Liver (tissue), 9 donors: ENCODE measurements around the gene RIOK1. TPM values are rescaled to one million over a fixed set of nuclear protein-coding genes. Genes with fewer than 3 reads are reported as not detected.

Source experiments
- DNase-seq: peaks from one replicate; pipeline ENCODE4 v3.0.0-alpha.2; 2017; ENCODE audit warnings: low spot score
- H3K27ac ChIP-seq, 2 donors: one replicate each; pipeline ENCODE4 v1.7.0; 2013; ENCODE audit warnings: inconsistent platforms in 2 of 2, low read length in 2 of 2, control low read depth in 1 of 2, low read depth in 1 of 2, mild to moderate bottlenecking in 1 of 2
- H3K27me3 ChIP-seq, 4 donors: one replicate each; pipeline versions ENCODE4 v1.6.1 to v1.7.0; 2013; ENCODE audit warnings: low read length in 3 of 4, inconsistent platforms in 1 of 4, mild to moderate bottlenecking in 1 of 4, moderate library complexity in 1 of 4; ENCODE audit not compliant: control insufficient read depth in 4 of 4, insufficient read depth in 4 of 4
- H3K36me3 ChIP-seq, 4 donors: one replicate each; pipeline versions ENCODE4 v1.6.1 to v1.7.0; 2013; ENCODE audit warnings: low read length in 3 of 4, mild to moderate bottlenecking in 3 of 4, low read depth in 1 of 4, moderate library complexity in 1 of 4; ENCODE audit not compliant: control insufficient read depth in 4 of 4, insufficient read depth in 3 of 4
- H3K4me1 ChIP-seq, 4 donors: one replicate each; pipeline versions ENCODE4 v1.6.1 to v1.7.0; 2013; ENCODE audit warnings: low read length in 3 of 4, mild to moderate bottlenecking in 3 of 4, moderate library complexity in 1 of 4; ENCODE audit not compliant: control insufficient read depth in 4 of 4, insufficient read depth in 4 of 4
- H3K4me3 ChIP-seq, 3 donors: one replicate each; pipeline versions ENCODE4 v1.6.1 to v1.7.0; 2013; ENCODE audit warnings: low read length in 3 of 3, control low read depth in 1 of 3, low read depth in 1 of 3, mild to moderate bottlenecking in 1 of 3
- H3K9ac ChIP-seq, 2 donors: one replicate each; pipeline ENCODE4 v1.7.0; 2013; ENCODE audit warnings: low read length in 2 of 2, mild to moderate bottlenecking in 2 of 2, moderate library complexity in 2 of 2, control low read depth in 1 of 2, low read depth in 1 of 2
- H3K9me3 ChIP-seq, 4 donors: one replicate each; pipeline versions ENCODE4 v1.6.1 to v1.7.0; 2013; ENCODE audit warnings: low read length in 3 of 4; ENCODE audit not compliant: control insufficient read depth in 4 of 4
- ATF3 ChIP-seq: IDR thresholded peaks from 2 replicates; pipeline ENCODE4 v1.6.1; 2016; ENCODE audit warnings: antibody characterized with exemption
- EGR1 ChIP-seq, 2 donors: IDR thresholded peaks; 2 replicates each; pipeline ENCODE4 v1.6.1; 2016 to 2018; ENCODE audit warnings: antibody characterized with exemption in 2 of 2, low read depth in 2 of 2
- FOXA1 ChIP-seq: IDR thresholded peaks from 2 replicates; pipeline ENCODE4 v1.6.1; 2016; ENCODE audit warnings: antibody characterized with exemption
- FOXA2 ChIP-seq: IDR thresholded peaks from 2 replicates; pipeline ENCODE4 v1.6.1; 2016; ENCODE audit warnings: antibody characterized with exemption
- GABPA ChIP-seq, 2 donors: IDR thresholded peaks in 1 of 2; conservative IDR thresholded peaks in 1 of 2; 2 replicates each; pipeline ENCODE4 v1.6.1; 2016; ENCODE audit warnings: antibody characterized with exemption in 2 of 2, mild to moderate bottlenecking in 1 of 2, moderate library complexity in 1 of 2
- HNF4A ChIP-seq, 2 donors: conservative IDR thresholded peaks; 2 replicates each; pipeline ENCODE4 v1.6.1; 2016; ENCODE audit warnings: antibody characterized with exemption in 2 of 2, mild to moderate bottlenecking in 2 of 2
- HNF4G ChIP-seq: IDR thresholded peaks from 2 replicates; pipeline ENCODE4 v1.6.1; 2016; ENCODE audit warnings: antibody characterized with exemption
- JUND ChIP-seq, 2 donors: IDR thresholded peaks; 2 replicates each; pipeline ENCODE4 v1.6.1; 2016; ENCODE audit warnings: antibody characterized with exemption in 2 of 2
- NR2F2 ChIP-seq: IDR thresholded peaks from 2 replicates; pipeline ENCODE4 v1.6.1; 2016; ENCODE audit warnings: antibody characterized with exemption
- RAD21 ChIP-seq, 2 donors: IDR thresholded peaks; 2 replicates each; pipeline ENCODE4 v1.6.1; 2016; ENCODE audit warnings: antibody characterized with exemption in 2 of 2, mild to moderate bottlenecking in 2 of 2
- RXRA ChIP-seq, 2 donors: IDR thresholded peaks; 2 replicates each; pipeline ENCODE4 v1.6.1; 2017 to 2018; ENCODE audit warnings: antibody characterized with exemption in 2 of 2, mild to moderate bottlenecking in 1 of 2
- SP1 ChIP-seq: IDR thresholded peaks from 2 replicates; pipeline ENCODE4 v1.6.1; 2018; ENCODE audit warnings: antibody characterized with exemption, mild to moderate bottlenecking
- TAF1 ChIP-seq: conservative IDR thresholded peaks from 2 replicates; pipeline ENCODE4 v1.6.1; 2016; ENCODE audit warnings: antibody characterized with exemption, mild to moderate bottlenecking
- YY1 ChIP-seq: IDR thresholded peaks from 2 replicates; pipeline ENCODE4 v1.6.1; 2016; ENCODE audit warnings: antibody characterized with exemption, mild to moderate bottlenecking
- WGBS: extraction: QIAGEN DNeasy Blood & Tissue Kit; methylation state at CpG from one replicate; pipeline ENCODE4 v1.1.7; 2013; 5-methylcytosine and 5-hydroxymethylcytosine counted together
- polyA plus RNA-seq, 2 donors: library from polyadenylated mRNA; stranded (reverse) in 1 of 2; unstranded in 1 of 2; fragments of 200-250 nt in 1 of 2; fragments of >200 nt in 1 of 2; fragmentation: Nextera tagmentation in 1 of 2; extraction: Ambion mirVana in 1 of 2; gene quantifications; one replicate each; pipeline versions ENCODE4 v1.2.1 to v1.2.3, GENCODE V29; 2013 to 2015
- total RNA-seq, 2 donors: library from RNA; depleted of rRNA; stranded (reverse); fragments of >200 nt; gene quantifications; one replicate each; pipeline ENCODE4 v1.2.3, GENCODE V29; 2014
- TF ChIP-seq, protein P1 (sequence below): fragments of 150-350 bp; IDR thresholded peaks from 2 replicates; pipeline ENCODE4 v1.5.1; 2017; ENCODE audit warnings: improper control_type of control experiment, low read depth, low read length; ENCODE audit not compliant: missing input control
- TF ChIP-seq, protein P2 (sequence below): IDR thresholded peaks from 2 replicates; pipeline ENCODE4 v1.6.1; 2016; ENCODE audit warnings: antibody characterized with exemption
- TF ChIP-seq, protein P3 (sequence below): IDR thresholded peaks from 2 replicates; pipeline ENCODE4 v1.6.1; 2016; ENCODE audit warnings: antibody characterized with exemption
- TF ChIP-seq, protein P4 (sequence below): IDR thresholded peaks from 2 replicates; pipeline ENCODE4 v1.6.1; 2016; ENCODE audit warnings: antibody characterized with exemption, mild to moderate bottlenecking
- donor health status: healthy.
- donor health status: healthy.
- donor health status: healthy.
- donor health status: healthy.
- donor health status: healthy.

RIOK1 gene
- total and polyA plus RNA-seq, 4 donors = 4.8 to 10.0 (median 6.6) TPM

DNA sequence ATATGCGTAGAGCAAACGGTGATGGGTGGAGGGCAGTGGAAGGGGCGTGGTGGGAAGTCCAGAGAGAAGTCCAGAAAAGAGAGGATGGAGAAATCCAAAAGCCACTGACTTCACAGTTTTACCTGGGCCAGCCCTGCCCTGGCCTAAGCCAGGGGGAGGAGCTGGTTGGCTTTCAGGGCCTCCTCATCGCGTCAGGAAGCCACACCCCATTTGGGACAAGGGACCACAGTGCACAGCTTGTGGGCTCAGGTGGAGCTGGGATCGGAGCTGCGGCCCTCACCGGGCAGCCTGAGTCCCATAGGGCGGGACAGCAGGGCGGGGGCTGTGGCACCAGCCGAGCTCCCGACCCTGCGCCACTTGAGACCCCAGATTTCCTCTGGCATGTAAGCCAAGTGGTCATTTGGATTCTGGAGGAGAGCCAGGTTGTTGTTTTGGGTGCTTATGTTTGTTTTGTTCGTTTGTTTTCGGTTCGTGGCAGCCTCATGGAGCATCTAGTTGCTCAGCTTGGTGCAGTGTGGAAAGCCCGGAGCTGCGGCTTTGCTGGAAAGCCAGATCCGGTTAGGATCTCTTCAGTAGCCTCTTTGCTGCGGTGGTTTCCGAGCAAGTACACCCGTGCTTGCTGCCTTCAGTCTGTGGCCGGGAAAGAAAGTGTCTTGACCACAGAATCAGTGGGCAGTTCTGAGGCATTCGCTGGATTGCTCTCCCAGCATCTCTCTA, 42.2 kb downstream of the RIOK1 start:
- H3K9ac ChIP-seq = no peak overlapping the region

More for the DNA sequence above, 42.2 kb downstream of the RIOK1 start:
- no peak overlapping the region for H3K27ac ChIP-seq
- TF ChIP-seq, protein P1, sequence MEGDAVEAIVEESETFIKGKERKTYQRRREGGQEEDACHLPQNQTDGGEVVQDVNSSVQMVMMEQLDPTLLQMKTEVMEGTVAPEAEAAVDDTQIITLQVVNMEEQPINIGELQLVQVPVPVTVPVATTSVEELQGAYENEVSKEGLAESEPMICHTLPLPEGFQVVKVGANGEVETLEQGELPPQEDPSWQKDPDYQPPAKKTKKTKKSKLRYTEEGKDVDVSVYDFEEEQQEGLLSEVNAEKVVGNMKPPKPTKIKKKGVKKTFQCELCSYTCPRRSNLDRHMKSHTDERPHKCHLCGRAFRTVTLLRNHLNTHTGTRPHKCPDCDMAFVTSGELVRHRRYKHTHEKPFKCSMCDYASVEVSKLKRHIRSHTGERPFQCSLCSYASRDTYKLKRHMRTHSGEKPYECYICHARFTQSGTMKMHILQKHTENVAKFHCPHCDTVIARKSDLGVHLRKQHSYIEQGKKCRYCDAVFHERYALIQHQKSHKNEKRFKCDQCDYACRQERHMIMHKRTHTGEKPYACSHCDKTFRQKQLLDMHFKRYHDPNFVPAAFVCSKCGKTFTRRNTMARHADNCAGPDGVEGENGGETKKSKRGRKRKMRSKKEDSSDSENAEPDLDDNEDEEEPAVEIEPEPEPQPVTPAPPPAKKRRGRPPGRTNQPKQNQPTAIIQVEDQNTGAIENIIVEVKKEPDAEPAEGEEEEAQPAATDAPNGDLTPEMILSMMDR = no peak
- TF ChIP-seq TAF1 = no peak
- no peak for TF ChIP-seq HNF4A (conservative IDR thresholded peaks at IDR 0.05)
- TF ChIP-seq, protein P2, sequence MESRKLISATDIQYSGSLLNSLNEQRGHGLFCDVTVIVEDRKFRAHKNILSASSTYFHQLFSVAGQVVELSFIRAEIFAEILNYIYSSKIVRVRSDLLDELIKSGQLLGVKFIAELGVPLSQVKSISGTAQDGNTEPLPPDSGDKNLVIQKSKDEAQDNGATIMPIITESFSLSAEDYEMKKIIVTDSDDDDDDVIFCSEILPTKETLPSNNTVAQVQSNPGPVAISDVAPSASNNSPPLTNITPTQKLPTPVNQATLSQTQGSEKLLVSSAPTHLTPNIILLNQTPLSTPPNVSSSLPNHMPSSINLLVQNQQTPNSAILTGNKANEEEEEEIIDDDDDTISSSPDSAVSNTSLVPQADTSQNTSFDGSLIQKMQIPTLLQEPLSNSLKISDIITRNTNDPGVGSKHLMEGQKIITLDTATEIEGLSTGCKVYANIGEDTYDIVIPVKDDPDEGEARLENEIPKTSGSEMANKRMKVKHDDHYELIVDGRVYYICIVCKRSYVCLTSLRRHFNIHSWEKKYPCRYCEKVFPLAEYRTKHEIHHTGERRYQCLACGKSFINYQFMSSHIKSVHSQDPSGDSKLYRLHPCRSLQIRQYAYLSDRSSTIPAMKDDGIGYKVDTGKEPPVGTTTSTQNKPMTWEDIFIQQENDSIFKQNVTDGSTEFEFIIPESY = no peak
- TF ChIP-seq, protein P3, sequence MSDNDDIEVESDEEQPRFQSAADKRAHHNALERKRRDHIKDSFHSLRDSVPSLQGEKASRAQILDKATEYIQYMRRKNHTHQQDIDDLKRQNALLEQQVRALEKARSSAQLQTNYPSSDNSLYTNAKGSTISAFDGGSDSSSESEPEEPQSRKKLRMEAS = no peak
- TF ChIP-seq HNF4G = no peak
- TF ChIP-seq FOXA2 = no peak
- no peak for TF ChIP-seq ATF3
- no peak for TF ChIP-seq EGR1 (IDR thresholded peaks at IDR 0.05; ENCODE audit: low read depth in 2 of 2)
- no peak for TF ChIP-seq GABPA (IDR thresholded peaks at IDR 0.05 in 1 of 2, conservative IDR thresholded peaks at IDR 0.05 in 1 of 2)
- TF ChIP-seq FOXA1 = no peak
- TF ChIP-seq, protein P4, sequence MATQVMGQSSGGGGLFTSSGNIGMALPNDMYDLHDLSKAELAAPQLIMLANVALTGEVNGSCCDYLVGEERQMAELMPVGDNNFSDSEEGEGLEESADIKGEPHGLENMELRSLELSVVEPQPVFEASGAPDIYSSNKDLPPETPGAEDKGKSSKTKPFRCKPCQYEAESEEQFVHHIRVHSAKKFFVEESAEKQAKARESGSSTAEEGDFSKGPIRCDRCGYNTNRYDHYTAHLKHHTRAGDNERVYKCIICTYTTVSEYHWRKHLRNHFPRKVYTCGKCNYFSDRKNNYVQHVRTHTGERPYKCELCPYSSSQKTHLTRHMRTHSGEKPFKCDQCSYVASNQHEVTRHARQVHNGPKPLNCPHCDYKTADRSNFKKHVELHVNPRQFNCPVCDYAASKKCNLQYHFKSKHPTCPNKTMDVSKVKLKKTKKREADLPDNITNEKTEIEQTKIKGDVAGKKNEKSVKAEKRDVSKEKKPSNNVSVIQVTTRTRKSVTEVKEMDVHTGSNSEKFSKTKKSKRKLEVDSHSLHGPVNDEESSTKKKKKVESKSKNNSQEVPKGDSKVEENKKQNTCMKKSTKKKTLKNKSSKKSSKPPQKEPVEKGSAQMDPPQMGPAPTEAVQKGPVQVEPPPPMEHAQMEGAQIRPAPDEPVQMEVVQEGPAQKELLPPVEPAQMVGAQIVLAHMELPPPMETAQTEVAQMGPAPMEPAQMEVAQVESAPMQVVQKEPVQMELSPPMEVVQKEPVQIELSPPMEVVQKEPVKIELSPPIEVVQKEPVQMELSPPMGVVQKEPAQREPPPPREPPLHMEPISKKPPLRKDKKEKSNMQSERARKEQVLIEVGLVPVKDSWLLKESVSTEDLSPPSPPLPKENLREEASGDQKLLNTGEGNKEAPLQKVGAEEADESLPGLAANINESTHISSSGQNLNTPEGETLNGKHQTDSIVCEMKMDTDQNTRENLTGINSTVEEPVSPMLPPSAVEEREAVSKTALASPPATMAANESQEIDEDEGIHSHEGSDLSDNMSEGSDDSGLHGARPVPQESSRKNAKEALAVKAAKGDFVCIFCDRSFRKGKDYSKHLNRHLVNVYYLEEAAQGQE = no peak
- TF ChIP-seq SP1 = no peak
- TF ChIP-seq YY1 = no peak
- no peak for TF ChIP-seq JUND (IDR thresholded peaks at IDR 0.05)
- no peak for TF ChIP-seq NR2F2
- TF ChIP-seq RXRA (IDR thresholded peaks at IDR 0.05) = no peak
- TF ChIP-seq RAD21 (IDR thresholded peaks at IDR 0.05) = no peak
- H3K36me3 ChIP-seq = no peaks in the 10 kb centered on the region
- H3K4me3 ChIP-seq = no peak overlapping the region
- H3K9me3 ChIP-seq = no peaks in the 10 kb centered on the region
- no peaks in the 10 kb centered on the region for H3K27me3 ChIP-seq
- H3K4me1 ChIP-seq = no peaks in the 10 kb centered on the region
- WGBS = 62% methylated on average over 24 of the region's 24 CpGs
- no peak for DNase-seq
